HG03039 (cell line): ENCODE measurements around the gene PRH1.

ENCODE experiments used
- ATAC-seq: cut with Tn5 transposase; IDR thresholded peaks from one replicate; pipeline ENCODE4 v1.9.1; 2021; ENCODE audit warnings: mild to moderate bottlenecking, moderate library complexity; ENCODE audit not compliant: unreplicated experiment

Gene PRH1

GRCh38 chr12:10884086-10884725 is at the start of gene PRH1:
Gene PRH1, minus strand, starts transcription at chr12:10884255. Its CDS starts 38 bp downstream, at chr12:10884217.
- no peak for ATAC-seq

GRCh38 chr12:10928746-10929286 is 44.8 kb upstream of the PRH1 start, which contains the start of gene PRH2:
Gene PRH2, plus strand, starts transcription at chr12:10929236. Its CDS starts 38 bp downstream, at chr12:10929274.
- no peak for ATAC-seq

GRCh38 chr12:10926269-10926668 is 42.2 kb upstream of the PRH1 start:
- ATAC-seq, result no peak

GRCh38 chr12:10919809-10920208 is 35.8 kb upstream of the PRH1 start:
- ATAC-seq, result no peak

- no peak for ATAC-seq
These were observed 26.3 kb upstream of the PRH1 start for GRCh38 chr12:10910380-10910779.

GRCh38 chr12:10909462-10909861 is 25.4 kb upstream of the PRH1 start, which contains the start of gene TAS2R13:
Gene TAS2R13, minus strand, starts transcription at chr12:10909562. Its CDS starts 264 bp downstream, at chr12:10909298.
- ATAC-seq, result no peak

GRCh38 chr12:10904686-10905085 is 20.6 kb upstream of the PRH1 start:
- no peak for ATAC-seq

GRCh38 chr12:10901427-10901826 is 17.4 kb upstream of the PRH1 start:
- no peak for ATAC-seq

- ATAC-seq, result no peak
These were observed 16.9 kb upstream of the PRH1 start for GRCh38 chr12:10900972-10901371.

- no peak for ATAC-seq
These were observed 16.5 kb upstream of the PRH1 start for GRCh38 chr12:10900530-10900929.

- ATAC-seq, result no peak
These were observed 12.8 kb upstream of the PRH1 start for GRCh38 chr12:10896854-10897253.

GRCh38 chr12:10891937-10892336 is 7.9 kb upstream of the PRH1 start:
- ATAC-seq, result no peak

GRCh38 chr12:10889226-10889625 is 5.2 kb upstream of the PRH1 start:
- ATAC-seq, result no peak

- ATAC-seq, result no peak
These were observed 10.7 kb downstream of the PRH1 start for GRCh38 chr12:10873378-10873777.

GRCh38 chr12:10867381-10867780 is 16.7 kb downstream of the PRH1 start:
- ATAC-seq, result no peak

GRCh38 chr12:10863512-10864218 is 20.4 kb downstream of the PRH1 start:
- no peak for ATAC-seq

- ATAC-seq, result no peak
These were observed 22.7 kb downstream of the PRH1 start for GRCh38 chr12:10861366-10861765.

GRCh38 chr12:10855807-10856206 is 28.2 kb downstream of the PRH1 start:
- ATAC-seq, result no peak

GRCh38 chr12:10853776-10854175 is 30.3 kb downstream of the PRH1 start:
- ATAC-seq, result no peak

GRCh38 chr12:10851243-10851858 is 32.7 kb downstream of the PRH1 start:
- no peak for ATAC-seq

- ATAC-seq, result no peak
These were observed 34.6 kb downstream of the PRH1 start, which contains the start of gene PRR4 for GRCh38 chr12:10849425-10849878. Gene PRR4, minus strand, starts transcription at chr12:10849475. Its CDS starts 38 bp downstream, at chr12:10849437.
